ENCODE results near the gene SPATA16. TPM values are rescaled to one million over a fixed set of nuclear protein-coding genes. Genes with fewer than 3 reads are reported as not detected.

The SPATA16 gene
- polyA plus RNA-seq, 1 experiment = not detected

DNA sequence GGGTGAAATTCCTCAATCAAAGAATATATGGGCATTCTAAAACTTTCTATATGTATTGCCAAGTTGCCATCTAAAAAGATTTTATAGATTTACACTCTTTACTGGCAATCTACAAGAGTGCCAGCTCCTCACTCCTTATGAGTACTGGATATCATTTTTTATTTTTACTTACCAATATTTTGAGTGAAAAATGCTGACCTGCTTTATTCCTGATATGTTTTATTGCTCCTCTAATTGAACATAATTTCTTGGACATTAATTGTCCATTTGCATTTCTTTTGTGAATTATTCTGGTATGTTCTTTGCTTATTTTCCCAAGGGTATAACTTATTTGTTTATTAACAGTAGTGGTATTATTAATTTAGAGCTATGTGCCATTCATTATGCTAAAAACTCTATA lies 293.7 kb downstream of the SPATA16 start:
- CTCF ChIA-PET = no interaction called here
- peaks cover 2% of the 10 kb centered on the region for H3K27me3 ChIP-seq (ENCODE audit: control insufficient read depth, insufficient read depth, low read length)
- no peak overlapping the region for H3K27ac ChIP-seq (ENCODE audit: low read depth, low read length)
- no peak overlapping the region for H3K4me3 ChIP-seq (ENCODE audit: low read depth, low read length)
- no peaks in the 10 kb centered on the region for H3K9me3 ChIP-seq (ENCODE audit: control insufficient read depth, insufficient read depth, low read length)
- DNase-seq (ENCODE audit: low read depth, low spot score) = no peak
- POLR2A ChIA-PET = no interaction called here
- TF ChIP-seq, protein P1, sequence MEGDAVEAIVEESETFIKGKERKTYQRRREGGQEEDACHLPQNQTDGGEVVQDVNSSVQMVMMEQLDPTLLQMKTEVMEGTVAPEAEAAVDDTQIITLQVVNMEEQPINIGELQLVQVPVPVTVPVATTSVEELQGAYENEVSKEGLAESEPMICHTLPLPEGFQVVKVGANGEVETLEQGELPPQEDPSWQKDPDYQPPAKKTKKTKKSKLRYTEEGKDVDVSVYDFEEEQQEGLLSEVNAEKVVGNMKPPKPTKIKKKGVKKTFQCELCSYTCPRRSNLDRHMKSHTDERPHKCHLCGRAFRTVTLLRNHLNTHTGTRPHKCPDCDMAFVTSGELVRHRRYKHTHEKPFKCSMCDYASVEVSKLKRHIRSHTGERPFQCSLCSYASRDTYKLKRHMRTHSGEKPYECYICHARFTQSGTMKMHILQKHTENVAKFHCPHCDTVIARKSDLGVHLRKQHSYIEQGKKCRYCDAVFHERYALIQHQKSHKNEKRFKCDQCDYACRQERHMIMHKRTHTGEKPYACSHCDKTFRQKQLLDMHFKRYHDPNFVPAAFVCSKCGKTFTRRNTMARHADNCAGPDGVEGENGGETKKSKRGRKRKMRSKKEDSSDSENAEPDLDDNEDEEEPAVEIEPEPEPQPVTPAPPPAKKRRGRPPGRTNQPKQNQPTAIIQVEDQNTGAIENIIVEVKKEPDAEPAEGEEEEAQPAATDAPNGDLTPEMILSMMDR (IDR thresholded peaks at IDR 0.05; ENCODE audit: low read depth, low read length) = no peak

DNA sequence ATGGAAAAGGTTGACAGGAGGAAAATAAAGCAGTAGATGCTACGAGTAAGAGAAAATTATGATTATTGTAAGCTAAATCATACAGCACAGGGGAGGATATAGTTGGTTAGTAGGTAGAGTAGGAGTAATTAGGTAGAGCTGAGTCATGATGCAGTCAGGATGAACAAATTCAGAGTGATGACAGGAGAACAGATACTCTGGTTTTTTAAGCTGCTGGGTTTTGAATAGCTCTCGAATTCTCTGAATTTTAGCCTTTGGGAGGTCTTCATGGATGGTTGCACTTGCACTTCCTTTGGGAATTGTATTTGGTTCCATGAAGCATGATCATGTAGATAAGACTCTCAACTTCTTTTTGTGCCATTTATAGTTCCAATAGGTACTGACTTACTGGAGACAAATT lies 294.3 kb downstream of the SPATA16 start:
- H3K4me3 ChIP-seq (ENCODE audit: low read depth, low read length) = no peak overlapping the region
- POLR2A ChIA-PET = no interaction called here
- CTCF ChIA-PET = interaction anchor here (0.6 kb wide), 1 partner anchor 68 kb away, joined by 3 read pairs; no protein-coding TSS in a partner anchor

DNA sequence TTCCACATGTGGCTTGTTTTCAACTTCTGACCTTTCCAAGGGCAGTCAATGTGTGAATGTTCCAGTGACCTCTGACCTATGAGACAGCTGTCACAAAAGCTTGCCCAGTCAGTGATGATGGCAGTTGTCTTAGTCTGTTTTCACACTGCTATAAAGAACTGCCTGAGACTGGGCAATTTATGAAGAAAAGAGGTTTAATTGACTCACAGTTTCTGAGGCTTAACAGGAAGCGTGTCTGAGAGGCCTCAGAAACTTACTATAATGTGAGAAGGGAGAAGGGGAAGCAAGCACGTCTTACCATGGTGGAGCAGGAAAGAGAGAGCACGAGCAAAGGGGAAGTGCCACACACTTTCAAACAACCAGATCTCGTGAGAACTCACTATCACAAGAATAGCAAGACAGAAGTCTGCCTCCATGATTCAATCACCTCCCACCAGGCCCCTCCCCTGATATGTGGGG lies 294.9 kb downstream of the SPATA16 start:
- Histone ChIP-seq H3K27ac (ENCODE audit: low read depth, low read length) (no peak overlapping the region), H3K9me3 (ENCODE audit: control insufficient read depth, insufficient read depth, low read length) (no peaks in the 10 kb centered on the region), H3K27me3 (ENCODE audit: control insufficient read depth, insufficient read depth, low read length) (peaks cover 2% of the 10 kb centered on the region), H3K4me3 (ENCODE audit: low read depth, low read length) (no peak overlapping the region)
- TF ChIP-seq, protein P1 (IDR thresholded peaks at IDR 0.05; ENCODE audit: low read depth, low read length) = no peak
- POLR2A ChIA-PET = no interaction called here
- CTCF ChIA-PET = no interaction called here
- no peak for DNase-seq (ENCODE audit: low read depth, low spot score)

More for the DNA sequence above, 294.3 kb downstream of the SPATA16 start:
- Histone ChIP-seq H3K9me3 (ENCODE audit: control insufficient read depth, insufficient read depth, low read length) (no peaks in the 10 kb centered on the region), H3K27me3 (ENCODE audit: control insufficient read depth, insufficient read depth, low read length) (peaks cover 2% of the 10 kb centered on the region), H3K27ac (ENCODE audit: low read depth, low read length) (no peak overlapping the region)
- DNase-seq (ENCODE audit: low read depth, low spot score) = no peak
- TF ChIP-seq, protein P1 (IDR thresholded peaks at IDR 0.05; ENCODE audit: low read depth, low read length) = no peak

DNA sequence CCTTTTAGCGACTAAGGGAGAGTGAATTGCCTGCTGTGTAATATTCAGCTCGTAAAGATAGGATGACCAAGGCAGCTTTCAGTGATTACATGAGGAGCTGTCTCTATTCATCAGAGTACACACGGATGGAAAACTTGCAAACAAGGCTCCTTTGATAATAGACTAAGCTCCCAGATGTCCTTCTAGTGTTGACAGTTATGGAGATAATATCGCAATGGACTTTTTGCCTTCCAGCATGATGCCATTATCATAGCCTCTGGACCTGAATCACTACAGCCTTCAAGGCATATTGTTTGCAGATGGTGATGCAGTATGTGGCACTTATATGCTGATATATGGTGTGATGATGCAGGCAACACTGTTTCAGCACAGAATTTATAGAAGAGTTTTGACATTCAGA lies 296.6 kb downstream of the SPATA16 start:
- POLR2A ChIA-PET = no interaction called here
- Histone ChIP-seq H3K27me3 (ENCODE audit: control insufficient read depth, insufficient read depth, low read length) (peaks cover 5% of the 10 kb centered on the region), H3K27ac (ENCODE audit: low read depth, low read length) (no peak overlapping the region), H3K9me3 (ENCODE audit: control insufficient read depth, insufficient read depth, low read length) (no peaks in the 10 kb centered on the region), H3K4me3 (ENCODE audit: low read depth, low read length) (no peak overlapping the region)
- TF ChIP-seq, protein P1 (IDR thresholded peaks at IDR 0.05; ENCODE audit: low read depth, low read length) = no peak
- CTCF ChIA-PET = interaction anchor here (1.6 kb wide), 1 partner anchor 202 kb away, joined by 3 read pairs; no protein-coding TSS in a partner anchor
- no peak for DNase-seq (ENCODE audit: low read depth, low spot score)

DNA sequence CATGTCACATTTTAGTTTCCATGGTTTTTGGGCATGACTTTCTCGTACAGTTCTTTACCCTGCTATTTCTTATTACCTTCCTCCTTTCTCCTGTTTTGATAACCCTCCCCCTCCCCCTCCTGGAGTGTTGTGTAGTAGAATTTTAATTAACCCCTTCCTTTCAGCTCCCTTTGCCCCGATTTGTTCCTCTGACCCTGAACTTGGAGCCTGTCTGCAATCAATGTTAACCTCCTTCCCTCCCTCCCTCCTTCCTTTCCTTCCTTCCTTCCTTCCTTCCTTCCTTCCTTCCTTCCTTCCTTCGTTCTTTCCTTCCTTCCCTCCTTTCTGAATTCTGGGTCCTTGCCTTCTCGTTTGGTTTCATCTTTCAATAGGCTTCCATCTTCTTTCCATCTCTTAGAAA lies 300.1 kb downstream of the SPATA16 start:
- no peak overlapping the region for H3K4me3 ChIP-seq (ENCODE audit: low read depth, low read length)
- peaks cover 6% of the 10 kb centered on the region for H3K27me3 ChIP-seq (ENCODE audit: control insufficient read depth, insufficient read depth, low read length)
- no peak overlapping the region for H3K27ac ChIP-seq (ENCODE audit: low read depth, low read length)
- no peak for DNase-seq (ENCODE audit: low read depth, low spot score)
- H3K9me3 ChIP-seq (ENCODE audit: control insufficient read depth, insufficient read depth, low read length) = no peaks in the 10 kb centered on the region
- TF ChIP-seq, protein P1 (IDR thresholded peaks at IDR 0.05; ENCODE audit: low read depth, low read length) = no peak
- ChIA-PET POLR2A (no interaction called here), CTCF (no interaction called here)
